Ovary (tissue), 3 donors: ENCODE data around the gene RHO.

Source experiments
- EP300 ChIP-seq: sonication (generic); formaldehyde crosslinking; IDR thresholded peaks from one replicate; pipeline ENCODE4 v1.6.1; 2017; ENCODE audit warnings: antibody characterized with exemption
- POLR2A ChIP-seq: fragments of 450-650 bp; IDR thresholded peaks from one replicate; pipeline ENCODE4 v1.6.1; 2017; ENCODE audit warnings: antibody characterized with exemption, mild to moderate bottlenecking, moderate library complexity
- TF ChIP-seq, protein P1 (sequence below), 3 donors: fragments of 450-650 bp in 2 of 3; fragments of 200-600 bp in 1 of 3; IDR thresholded peaks; one replicate each; pipeline versions ENCODE4 v1.5.1 to v1.8.0; 2016 to 2022; ENCODE audit warnings: antibody characterized with exemption in 3 of 3, mild to moderate bottlenecking in 1 of 3
- donor health status: DM: no; HTN: no; CAD: no.

DNA sequence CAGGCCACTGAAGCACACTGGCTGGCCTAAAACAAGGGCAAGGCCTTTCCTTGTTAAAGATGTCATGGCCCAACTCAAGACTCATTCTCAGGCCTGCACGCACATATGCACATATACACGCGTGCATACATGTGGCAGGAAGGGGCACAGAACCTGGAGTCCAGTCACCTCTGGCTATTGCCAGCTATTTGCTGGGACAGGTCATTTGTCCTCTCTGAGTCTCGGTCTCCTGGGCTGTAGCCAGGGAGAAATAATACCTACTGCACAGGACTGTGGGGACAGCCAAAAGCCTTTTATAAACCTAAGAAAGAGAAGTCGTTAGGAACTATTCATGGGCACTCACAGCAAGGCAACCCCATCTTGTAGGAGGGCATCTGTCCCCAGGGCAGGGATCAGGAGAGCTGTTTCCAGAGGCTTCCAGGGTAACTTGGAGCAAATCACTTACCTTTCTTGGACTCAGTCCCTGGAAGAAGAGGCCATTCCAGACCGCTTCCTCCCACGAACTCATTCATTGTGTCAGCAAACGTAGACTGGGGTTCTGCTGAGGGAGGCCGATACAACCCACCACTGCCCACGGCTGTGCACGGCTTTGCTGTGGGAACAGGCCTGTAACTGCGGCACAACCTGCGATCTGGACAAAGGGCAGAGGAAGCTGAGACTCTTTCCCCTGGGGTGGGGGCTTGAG, 41.1 kb upstream of the RHO start:
- no peak for TF ChIP-seq POLR2A
- TF ChIP-seq, protein P1, sequence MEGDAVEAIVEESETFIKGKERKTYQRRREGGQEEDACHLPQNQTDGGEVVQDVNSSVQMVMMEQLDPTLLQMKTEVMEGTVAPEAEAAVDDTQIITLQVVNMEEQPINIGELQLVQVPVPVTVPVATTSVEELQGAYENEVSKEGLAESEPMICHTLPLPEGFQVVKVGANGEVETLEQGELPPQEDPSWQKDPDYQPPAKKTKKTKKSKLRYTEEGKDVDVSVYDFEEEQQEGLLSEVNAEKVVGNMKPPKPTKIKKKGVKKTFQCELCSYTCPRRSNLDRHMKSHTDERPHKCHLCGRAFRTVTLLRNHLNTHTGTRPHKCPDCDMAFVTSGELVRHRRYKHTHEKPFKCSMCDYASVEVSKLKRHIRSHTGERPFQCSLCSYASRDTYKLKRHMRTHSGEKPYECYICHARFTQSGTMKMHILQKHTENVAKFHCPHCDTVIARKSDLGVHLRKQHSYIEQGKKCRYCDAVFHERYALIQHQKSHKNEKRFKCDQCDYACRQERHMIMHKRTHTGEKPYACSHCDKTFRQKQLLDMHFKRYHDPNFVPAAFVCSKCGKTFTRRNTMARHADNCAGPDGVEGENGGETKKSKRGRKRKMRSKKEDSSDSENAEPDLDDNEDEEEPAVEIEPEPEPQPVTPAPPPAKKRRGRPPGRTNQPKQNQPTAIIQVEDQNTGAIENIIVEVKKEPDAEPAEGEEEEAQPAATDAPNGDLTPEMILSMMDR (IDR thresholded peaks at IDR 0.05): no peak
- no peak for TF ChIP-seq EP300
